Measurements from ENCODE around the gene SP6. TPM values are rescaled to one million over a fixed set of nuclear protein-coding genes. Genes with fewer than 3 reads are reported as not detected.

Gene SP6
- total RNA-seq, 4 donors from 2014 or later: 6.6 to 29.3 (median 19.9) TPM

DNA sequence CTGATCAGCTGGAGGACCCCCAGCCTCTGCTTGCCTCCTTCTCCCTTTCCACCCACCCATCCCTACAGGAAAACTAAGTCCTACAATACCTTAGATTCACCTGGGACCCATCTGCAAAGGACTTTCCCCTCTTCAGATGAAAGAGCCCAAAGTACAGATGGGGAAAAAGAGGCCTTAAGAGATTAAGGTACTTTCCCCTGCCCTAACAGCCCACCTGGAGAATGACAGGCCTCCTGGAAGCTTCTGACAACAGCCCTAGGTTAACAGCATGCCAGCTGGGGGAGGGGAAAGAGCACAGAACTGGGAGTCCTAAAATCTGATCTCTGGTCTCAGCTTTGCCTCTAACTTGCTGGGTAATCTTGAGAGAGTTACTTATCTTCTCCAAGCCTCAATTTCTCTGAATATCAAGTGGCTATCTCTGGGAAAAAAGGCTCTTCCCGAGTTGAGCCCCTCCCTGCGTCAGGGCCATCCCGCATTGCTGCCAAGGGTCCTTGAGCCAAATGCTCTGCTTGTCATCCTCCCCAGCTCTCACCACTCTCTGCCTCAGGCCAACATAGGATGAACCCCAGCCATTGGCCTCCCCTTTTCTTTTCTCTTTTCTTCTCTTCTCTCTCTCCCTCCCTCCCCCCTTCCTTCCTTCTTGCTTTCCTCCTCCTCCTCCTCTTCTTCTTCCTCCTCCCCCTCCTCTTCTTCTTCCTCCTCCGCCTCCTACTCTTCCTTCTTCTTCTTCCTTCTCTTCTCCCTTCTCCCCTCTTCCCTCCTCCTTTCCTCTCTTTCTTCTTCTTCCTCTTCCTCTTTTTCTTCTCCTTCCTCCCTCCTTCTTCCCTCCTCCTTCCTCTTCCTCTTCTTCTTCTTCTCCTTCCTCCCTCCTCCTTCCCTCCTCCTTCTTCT is 22.5 kb upstream of the SP6 start:
- 76% methylated on average over 4 of the region's 4 CpGs for WGBS
- Histone ChIP-seq H3K27ac (no peak overlapping the region), H3K4me1 (peaks cover 15% of the 10 kb centered on the region), H3K36me3 (no peaks in the 10 kb centered on the region), H3K4me3 (no peak overlapping the region), H3K27me3 (peaks cover 77% of the 10 kb centered on the region), H3K9me3 (no peaks in the 10 kb centered on the region)
- TF ChIP-seq, protein P1, sequence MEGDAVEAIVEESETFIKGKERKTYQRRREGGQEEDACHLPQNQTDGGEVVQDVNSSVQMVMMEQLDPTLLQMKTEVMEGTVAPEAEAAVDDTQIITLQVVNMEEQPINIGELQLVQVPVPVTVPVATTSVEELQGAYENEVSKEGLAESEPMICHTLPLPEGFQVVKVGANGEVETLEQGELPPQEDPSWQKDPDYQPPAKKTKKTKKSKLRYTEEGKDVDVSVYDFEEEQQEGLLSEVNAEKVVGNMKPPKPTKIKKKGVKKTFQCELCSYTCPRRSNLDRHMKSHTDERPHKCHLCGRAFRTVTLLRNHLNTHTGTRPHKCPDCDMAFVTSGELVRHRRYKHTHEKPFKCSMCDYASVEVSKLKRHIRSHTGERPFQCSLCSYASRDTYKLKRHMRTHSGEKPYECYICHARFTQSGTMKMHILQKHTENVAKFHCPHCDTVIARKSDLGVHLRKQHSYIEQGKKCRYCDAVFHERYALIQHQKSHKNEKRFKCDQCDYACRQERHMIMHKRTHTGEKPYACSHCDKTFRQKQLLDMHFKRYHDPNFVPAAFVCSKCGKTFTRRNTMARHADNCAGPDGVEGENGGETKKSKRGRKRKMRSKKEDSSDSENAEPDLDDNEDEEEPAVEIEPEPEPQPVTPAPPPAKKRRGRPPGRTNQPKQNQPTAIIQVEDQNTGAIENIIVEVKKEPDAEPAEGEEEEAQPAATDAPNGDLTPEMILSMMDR (IDR thresholded peaks at IDR 0.05): no peak
- TF ChIP-seq POLR2AphosphoS5 (IDR thresholded peaks at IDR 0.05) (no peak), POLR2A (IDR thresholded peaks at IDR 0.05) (no peak), EP300 (IDR thresholded peaks at IDR 0.05) (no peak)
- no peak for DNase-seq (ENCODE audit: low spot score in 2 of 2)

DNA sequence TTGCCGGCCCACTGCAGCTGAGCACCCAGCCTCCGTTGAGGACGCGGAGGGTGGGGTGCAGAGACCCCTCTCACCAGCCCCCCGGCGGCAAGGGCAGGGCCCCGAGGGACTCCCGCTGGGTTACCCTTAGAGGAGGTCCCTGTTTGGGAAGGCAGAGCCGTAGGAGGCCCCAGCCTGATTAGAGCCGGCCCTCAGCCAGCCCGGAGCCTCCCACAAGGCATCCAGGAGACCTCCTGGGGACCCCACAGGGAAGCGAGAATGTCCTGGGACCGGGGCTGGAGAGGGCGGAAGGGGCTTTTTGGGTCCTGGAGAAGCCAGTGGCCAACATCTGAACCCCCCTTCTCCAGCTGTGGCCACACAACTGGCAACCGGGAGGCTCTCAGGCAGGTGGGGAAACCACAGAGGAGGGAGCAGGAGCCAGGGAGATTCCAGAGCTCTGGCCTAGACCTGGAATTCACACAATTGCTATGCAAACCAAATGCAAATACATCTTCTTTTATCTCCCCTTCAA is 21.7 kb upstream of the SP6 start:
- no peak overlapping the region for H3K4me3 ChIP-seq
- no peak overlapping the region for H3K27ac ChIP-seq
- peaks cover 76% of the 10 kb centered on the region for H3K27me3 ChIP-seq

DNA sequence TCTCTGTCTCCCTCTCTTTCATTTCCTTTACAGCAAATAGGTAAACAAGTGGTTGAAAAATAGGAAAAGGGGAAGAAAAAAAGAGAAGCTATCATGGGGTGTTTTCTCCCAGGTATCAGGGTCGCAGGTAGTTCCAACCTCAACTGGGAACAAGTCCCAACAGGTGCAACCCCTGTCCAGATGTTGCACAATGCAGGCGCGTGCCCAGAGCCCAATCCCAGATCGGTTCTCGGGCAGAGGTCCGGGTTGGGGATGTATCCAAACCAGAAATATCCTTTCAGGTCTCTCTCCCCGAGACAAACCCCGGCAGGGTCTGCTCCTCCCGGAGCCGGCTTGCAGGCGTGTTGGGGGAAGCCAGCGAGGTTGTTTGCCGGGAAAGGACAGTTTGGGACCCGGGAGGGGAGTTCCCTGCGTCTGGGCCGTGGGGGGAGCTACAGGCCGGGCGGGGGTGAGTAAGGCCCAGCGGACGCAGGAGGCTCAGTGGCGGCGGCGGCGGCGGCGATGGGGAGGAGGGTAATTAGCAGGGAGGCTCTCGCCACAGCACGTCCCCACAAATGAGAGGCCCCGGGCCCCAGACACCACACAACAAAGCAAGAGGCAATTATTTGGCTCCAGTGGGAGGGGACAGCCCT is 21.2 kb upstream of the SP6 start:
- H3K27ac ChIP-seq: no peak overlapping the region
- 35% methylated on average over 29 of the region's 29 CpGs for WGBS

More for the DNA sequence above, 21.7 kb upstream of the SP6 start:
- WGBS: 50% methylated on average over 1 of the region's 15 CpGs
- Histone ChIP-seq H3K4me1 (peaks cover 15% of the 10 kb centered on the region), H3K9me3 (no peaks in the 10 kb centered on the region), H3K36me3 (no peaks in the 10 kb centered on the region)
- DNase-seq (ENCODE audit: low spot score in 2 of 2): no peak
- TF ChIP-seq EP300 (IDR thresholded peaks at IDR 0.05): no peak
- TF ChIP-seq, protein P1 (IDR thresholded peaks at IDR 0.05): no peak
- TF ChIP-seq POLR2A (IDR thresholded peaks at IDR 0.05): no peak
- TF ChIP-seq POLR2AphosphoS5 (IDR thresholded peaks at IDR 0.05): no peak

DNA sequence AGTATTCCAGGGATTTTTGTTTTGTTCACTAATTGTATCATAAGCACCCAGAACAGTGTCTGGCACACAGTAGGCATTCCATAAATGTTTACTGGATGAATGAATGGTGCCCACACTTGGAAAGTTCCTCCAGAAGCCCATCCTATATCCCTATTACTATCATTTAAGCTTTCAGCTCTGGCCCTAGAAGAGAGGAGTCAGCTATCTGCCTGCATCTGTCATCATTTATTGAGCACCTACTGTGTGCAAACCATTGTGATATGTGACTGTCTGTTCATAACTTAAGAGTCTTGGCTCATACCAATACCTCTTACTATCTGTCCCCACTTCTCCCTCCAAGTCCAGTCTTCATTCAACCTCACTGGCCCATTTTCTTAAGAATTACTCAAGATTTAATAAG is 20.1 kb upstream of the SP6 start:
- Histone ChIP-seq H3K9me3 (no peaks in the 10 kb centered on the region), H3K36me3 (no peaks in the 10 kb centered on the region), H3K27ac (no peak overlapping the region), H3K4me1 (peaks cover 18% of the 10 kb centered on the region), H3K27me3 (peaks cover 85% of the 10 kb centered on the region), H3K4me3 (no peak overlapping the region)
- no peak for DNase-seq (ENCODE audit: low spot score in 2 of 2)
- TF ChIP-seq EP300 (IDR thresholded peaks at IDR 0.05) (no peak), POLR2AphosphoS5 (IDR thresholded peaks at IDR 0.05) (no peak), POLR2A (IDR thresholded peaks at IDR 0.05) (no peak)
- TF ChIP-seq, protein P1 (IDR thresholded peaks at IDR 0.05): no peak

More for the DNA sequence above, 21.2 kb upstream of the SP6 start:
- no peak for DNase-seq (ENCODE audit: low spot score in 2 of 2)
- no peak for TF ChIP-seq POLR2A (IDR thresholded peaks at IDR 0.05)
- Histone ChIP-seq H3K27me3 (peaks cover 77% of the 10 kb centered on the region), H3K4me3 (no peak overlapping the region), H3K36me3 (no peaks in the 10 kb centered on the region), H3K9me3 (no peaks in the 10 kb centered on the region), H3K4me1 (peaks cover 16% of the 10 kb centered on the region)

DNA sequence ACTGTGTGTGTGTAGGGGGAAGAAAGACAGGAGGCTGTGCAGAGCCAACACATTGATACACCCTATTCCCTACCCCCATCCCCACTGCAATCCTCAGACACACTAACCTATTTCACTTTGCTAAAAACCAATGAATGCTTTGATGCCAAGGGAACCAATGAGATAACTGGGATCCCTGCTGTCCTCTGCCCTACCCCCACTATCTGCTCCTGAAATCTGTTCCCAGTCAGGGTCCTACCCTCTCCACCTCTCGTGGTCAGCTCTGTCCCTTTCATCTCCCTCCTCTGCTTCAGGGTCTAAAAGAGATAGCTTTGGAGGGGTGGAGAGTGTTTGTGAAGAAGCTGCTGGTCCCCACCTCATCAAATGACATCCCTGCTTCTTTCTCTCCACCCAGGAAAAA is 19.1 kb upstream of the SP6 start:
- TF ChIP-seq, protein P1 (IDR thresholded peaks at IDR 0.05): no peak
- no peak for TF ChIP-seq POLR2A (IDR thresholded peaks at IDR 0.05)
- no peak for TF ChIP-seq EP300 (IDR thresholded peaks at IDR 0.05)
- no peak overlapping the region for H3K27ac ChIP-seq
- H3K9me3 ChIP-seq: no peaks in the 10 kb centered on the region
- DNase-seq (ENCODE audit: low spot score in 2 of 2): no peak
- H3K27me3 ChIP-seq: peaks cover 88% of the 10 kb centered on the region
- no peak overlapping the region for H3K4me3 ChIP-seq
- 55% methylated on average over 1 of the region's 1 CpG for WGBS
- no peaks in the 10 kb centered on the region for H3K36me3 ChIP-seq
- peaks cover 18% of the 10 kb centered on the region for H3K4me1 ChIP-seq
